LNCaP clone FGC (cell line): Measurements from ENCODE around the gene SUN2.

Experiments
- DNase-seq: peaks from one replicate; pipeline ENCODE4 v3.0.0-alpha.2; 2011; ENCODE audit warnings: low read depth
- H3K4me3 ChIP-seq: 2 replicates; pipeline ENCODE4 v1.5.1; 2011; ENCODE audit warnings: mild to moderate bottlenecking, low read depth, low read length, control low read depth
- CTCF ChIP-seq: IDR thresholded peaks from 2 replicates; pipeline ENCODE4 v1.5.1; 2012; ENCODE audit warnings: mild to moderate bottlenecking; ENCODE audit not compliant: control insufficient read depth, insufficient read depth; ENCODE audit errors: extremely low read depth

The SUN2 gene

GRCh38 chr22:38712486-38713207 lies 43.2 kb downstream of the SUN2 start:
- no peak for TF ChIP-seq CTCF
- DNase-seq: no peak
- no peak overlapping the region for H3K4me3 ChIP-seq

- H3K4me3 ChIP-seq: no peak overlapping the region
- no peak for DNase-seq
- TF ChIP-seq CTCF: no peak
Observed at GRCh38 chr22:38710866-38711265, 44.9 kb downstream of the SUN2 start.

- TF ChIP-seq CTCF: no peak
- no peak overlapping the region for H3K4me3 ChIP-seq
- no peak for DNase-seq
Observed at GRCh38 chr22:38710351-38710750, 45.4 kb downstream of the SUN2 start.

GRCh38 chr22:38709306-38709705 lies 46.5 kb downstream of the SUN2 start:
- DNase-seq: no peak
- H3K4me3 ChIP-seq: no peak overlapping the region
- TF ChIP-seq CTCF: no peak

- DNase-seq: no peak
- TF ChIP-seq CTCF: no peak
- peak overlapping the region; percentile 78 for H3K4me3 ChIP-seq
Observed at GRCh38 chr22:38707984-38708383, 47.8 kb downstream of the SUN2 start.

- no peak for TF ChIP-seq CTCF
- DNase-seq: peak; percentile 73
- peak overlapping the region; percentile 78 for H3K4me3 ChIP-seq
Observed at GRCh38 chr22:38707346-38707745, 48.5 kb downstream of the SUN2 start.

- peak overlapping the region; percentile 78 for H3K4me3 ChIP-seq
- no peak for DNase-seq
- TF ChIP-seq CTCF: no peak
Observed at GRCh38 chr22:38706901-38707195, 49.0 kb downstream of the SUN2 start.
